ENCODE results near the gene SLC5A12. TPM values are rescaled to one million over a fixed set of nuclear protein-coding genes. Genes with fewer than 3 reads are reported as not detected.

The SLC5A12 gene, protein sequence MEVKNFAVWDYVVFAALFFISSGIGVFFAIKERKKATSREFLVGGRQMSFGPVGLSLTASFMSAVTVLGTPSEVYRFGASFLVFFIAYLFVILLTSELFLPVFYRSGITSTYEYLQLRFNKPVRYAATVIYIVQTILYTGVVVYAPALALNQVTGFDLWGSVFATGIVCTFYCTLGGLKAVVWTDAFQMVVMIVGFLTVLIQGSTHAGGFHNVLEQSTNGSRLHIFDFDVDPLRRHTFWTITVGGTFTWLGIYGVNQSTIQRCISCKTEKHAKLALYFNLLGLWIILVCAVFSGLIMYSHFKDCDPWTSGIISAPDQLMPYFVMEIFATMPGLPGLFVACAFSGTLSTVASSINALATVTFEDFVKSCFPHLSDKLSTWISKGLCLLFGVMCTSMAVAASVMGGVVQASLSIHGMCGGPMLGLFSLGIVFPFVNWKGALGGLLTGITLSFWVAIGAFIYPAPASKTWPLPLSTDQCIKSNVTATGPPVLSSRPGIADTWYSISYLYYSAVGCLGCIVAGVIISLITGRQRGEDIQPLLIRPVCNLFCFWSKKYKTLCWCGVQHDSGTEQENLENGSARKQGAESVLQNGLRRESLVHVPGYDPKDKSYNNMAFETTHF
- 1 to 10 TPM in 1 of 2 donors, under 1 TPM in 1; 0.38 to 6.1 TPM for total RNA-seq
- long read RNA-seq, full-length matches to known transcripts: 8 of 9 reads
- long read RNA-seq, partial matches to known transcripts: 0 of 9 reads
- long read RNA-seq, other reads (novel, unspliced or antisense): 1 of 9 reads

DNA sequence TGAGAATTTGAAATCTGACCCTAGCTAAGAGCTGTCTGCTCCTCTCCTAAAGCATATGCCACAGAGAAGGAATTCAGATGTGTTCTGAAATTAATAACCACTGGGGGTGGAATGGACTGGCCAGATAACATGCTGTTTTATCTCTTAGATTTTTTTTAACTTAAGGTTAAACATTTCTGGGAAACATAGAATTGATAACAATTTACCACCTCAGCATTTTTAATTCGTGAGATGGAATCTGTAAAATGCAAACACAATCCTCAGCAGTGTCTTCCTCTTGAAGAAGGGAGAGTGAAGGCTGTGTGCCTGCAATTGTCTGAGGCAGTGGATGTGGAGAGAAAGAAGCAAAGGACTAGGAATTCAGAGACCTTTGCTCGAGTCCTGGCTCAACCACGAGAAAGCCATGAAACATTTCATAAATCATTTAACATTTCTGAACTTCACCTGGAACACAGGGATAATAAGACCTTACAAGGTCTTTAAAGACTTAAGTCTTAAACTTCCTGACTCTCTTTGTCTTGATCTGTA, at the start of gene SLC5A12:
Gene SLC5A12 (minus strand): TSS at position 113 of the 528 bp plus-strand sequence. CDS start 346 bp downstream, outside the sequence.
- no peak for ATAC-seq
- intact Hi-C loops (cut with DNase I): no loop called here
- DNase-seq: no peak

DNA sequence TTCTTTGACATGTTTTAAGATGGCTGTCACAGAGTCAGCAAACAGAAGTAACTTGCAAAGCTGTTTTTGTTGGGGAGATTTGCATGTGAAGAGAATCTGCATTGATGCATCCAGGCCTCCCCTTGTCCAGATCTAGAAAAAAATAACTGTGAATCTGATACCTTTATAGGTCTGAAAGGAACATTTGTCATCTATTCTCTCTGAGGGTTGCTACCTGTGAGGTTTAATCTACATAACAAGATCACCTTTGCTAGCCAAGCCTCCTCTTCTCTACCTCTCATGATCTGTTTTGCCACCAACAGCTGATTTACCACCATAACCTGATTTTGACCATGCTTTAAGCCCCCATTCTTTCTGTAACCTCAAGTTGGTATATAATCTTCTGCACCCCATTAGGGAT, 47.2 kb upstream of the SLC5A12 start:
- intact Hi-C loops (cut with DNase I): no loop called here
- DNase-seq (no peak), ATAC-seq (no peak)

DNA sequence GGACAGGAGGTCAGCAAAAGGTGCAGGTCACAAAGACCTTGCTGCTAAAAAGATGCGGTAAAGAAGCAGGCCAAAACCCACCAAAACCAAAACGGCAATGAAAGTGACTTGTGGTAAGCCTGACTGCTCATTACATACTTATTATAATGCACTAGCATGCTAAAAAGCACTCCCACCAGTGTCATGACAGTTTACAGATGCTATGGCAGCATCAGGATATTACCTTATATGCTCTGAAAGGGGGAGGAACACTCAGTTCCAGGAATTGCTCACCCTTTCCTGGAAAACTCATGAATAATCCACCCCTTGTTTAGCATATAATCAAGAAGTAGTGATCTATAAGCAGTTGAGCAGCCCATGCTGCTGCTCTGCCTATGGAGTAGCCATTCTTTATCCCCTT, 45.2 kb upstream of the SLC5A12 start:
- DNase-seq: no peak
- ATAC-seq: no peak
- intact Hi-C loops (cut with DNase I): no loop called here

DNA sequence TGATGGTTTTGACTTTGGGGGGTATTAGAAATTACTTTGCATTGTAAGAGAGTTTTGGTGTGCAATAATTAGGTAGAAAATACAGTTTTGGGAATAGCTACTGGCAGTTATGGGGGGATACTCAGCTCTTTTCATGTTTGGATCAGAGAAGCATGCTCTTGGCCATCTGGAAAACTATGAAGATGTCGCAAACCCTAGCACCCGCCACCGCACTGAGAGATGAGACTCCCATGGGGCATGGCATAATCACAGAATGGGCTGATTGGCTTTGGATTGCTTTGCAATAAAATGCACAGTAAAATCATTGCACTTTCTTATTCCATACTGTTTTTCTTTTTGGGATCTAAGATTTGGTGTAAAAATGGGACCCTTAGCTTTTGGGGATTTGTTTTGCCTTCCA, 43.5 kb upstream of the SLC5A12 start:
- intact Hi-C loops (cut with DNase I): no loop called here
- no peak for DNase-seq
- ATAC-seq: no peak

DNA sequence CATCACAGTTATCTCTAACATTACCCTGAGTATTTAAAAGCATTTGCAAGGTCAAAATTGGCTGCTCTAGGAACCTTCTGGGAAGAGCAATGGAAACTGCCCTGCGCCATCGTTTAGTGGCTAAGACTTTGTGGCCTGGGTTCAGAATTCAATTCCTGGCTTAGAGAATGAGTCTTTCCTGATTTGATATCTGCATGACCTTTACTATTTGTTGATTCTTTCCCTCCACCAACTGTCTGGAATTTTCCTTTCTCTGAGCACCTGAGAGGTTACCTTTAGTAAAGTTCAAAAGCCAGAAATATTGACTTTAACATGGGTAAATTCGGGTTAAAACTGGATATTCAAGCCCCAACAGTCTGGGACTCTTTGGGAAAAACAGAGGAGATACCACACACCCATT, 43.0 kb upstream of the SLC5A12 start:
- ATAC-seq (no peak), DNase-seq (no peak)
- intact Hi-C loops (cut with DNase I): no loop called here

DNA sequence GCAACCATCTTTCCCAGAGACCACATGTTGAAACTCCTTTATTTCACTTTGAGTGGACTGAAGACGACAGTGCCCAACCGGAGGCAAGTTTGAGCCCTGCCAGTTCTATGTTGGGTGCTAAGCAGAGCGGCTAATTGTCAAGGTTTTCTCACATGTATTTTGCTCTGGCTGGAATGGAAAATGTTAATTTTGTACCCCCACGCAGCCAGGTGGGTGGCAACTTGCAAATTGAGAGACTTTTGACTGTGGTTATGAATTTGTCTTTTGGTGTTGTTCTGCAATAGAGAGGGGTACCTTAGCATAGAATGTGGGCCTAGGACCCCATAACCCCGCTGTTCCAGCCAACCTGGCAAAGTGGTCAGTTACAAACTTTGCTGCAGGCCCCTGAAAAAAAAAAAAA, 42.5 kb upstream of the SLC5A12 start:
- no peak for DNase-seq
- intact Hi-C loops (cut with DNase I): no loop called here
- ATAC-seq: no peak

DNA sequence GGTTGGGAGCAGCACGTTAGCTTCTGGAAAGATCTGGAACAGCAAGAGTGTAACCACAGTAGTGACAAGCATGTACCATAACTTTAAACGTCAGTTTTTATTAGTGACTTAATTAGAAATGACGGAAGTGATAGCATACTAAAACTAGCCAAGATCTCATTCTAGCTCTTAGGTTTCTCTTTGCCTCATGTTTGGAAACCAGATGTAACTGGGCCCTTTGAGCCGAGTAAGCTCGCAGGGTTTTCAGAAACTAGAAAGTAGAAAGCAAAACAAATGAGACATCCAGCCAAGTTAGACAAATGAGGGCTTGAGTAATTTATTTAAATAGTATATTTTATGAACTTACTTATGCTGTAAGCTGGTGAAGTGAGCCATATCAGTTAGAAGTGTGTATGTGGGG, 40.2 kb upstream of the SLC5A12 start:
- no peak for DNase-seq
- no peak for ATAC-seq
- intact Hi-C loops (cut with DNase I): no loop called here

DNA sequence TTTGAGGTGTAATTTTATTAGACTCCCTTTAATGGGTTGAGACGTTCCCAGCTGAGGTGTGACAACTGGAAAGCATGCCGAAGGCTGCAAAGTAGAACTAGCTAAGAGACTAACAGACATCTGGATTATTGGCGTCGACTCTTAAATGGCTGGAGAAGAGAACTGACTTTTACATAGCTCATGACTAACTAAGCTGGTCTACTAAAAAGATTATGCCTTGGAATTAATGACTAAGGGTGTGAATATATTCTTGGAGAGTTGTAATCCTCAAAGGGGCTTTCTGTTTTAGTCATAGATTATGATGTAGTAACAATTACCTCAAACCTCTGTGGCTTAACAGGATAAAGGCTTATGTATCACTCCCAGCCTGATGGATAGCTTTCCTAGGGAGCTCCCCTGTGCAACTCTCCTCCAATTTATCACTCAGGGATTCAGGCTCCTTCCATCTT, 39.5 kb upstream of the SLC5A12 start:
- DNase-seq (no peak), ATAC-seq (peak in 1 of 2 donors; percentile 70)
- intact Hi-C loops (cut with DNase I): no loop called here

DNA sequence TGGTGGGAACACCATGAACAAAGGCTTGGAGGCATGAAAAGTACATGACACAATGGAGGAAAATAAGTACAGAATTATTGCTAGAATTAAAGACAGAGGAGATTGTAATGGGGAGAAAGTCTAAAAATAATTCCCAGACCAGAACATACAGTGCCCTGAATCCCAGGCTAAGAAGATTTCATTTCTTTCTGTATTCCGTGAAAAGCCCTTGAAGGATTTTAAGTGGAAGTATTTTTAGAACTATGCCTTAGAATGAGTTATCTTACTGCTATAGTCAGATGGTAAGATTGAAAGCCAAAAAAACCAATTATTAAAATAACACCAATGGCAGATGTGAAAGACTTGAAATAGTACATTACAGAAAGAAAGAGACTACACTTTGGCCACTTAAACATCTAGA, 36.1 kb upstream of the SLC5A12 start:
- ATAC-seq: no peak
- DNase-seq: no peak
- intact Hi-C loops (cut with DNase I): loop anchor here (10.0 kb wide), 4 partner anchors 367 to 737 kb away; no protein-coding TSS in a partner anchor

DNA sequence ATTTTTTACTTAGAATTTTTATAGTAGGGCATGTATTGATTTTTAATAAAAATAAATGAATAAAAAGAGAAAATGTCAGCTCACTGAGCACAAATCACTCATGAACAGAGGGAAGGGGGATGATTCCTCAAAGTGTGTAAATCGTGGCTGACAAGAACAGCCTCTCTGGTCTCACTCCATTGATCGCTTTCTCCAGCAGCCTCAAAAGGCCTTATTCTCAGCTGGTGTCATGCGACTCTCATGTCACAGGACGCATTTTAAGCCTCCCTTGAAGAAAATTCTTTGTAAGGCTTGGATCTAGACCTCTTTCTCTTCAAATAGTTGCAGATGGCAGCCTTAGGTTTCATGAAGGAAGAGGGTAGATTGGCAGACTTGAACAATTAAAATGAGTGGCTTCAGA, 33.9 kb upstream of the SLC5A12 start:
- DNase-seq: no peak
- intact Hi-C loops (cut with DNase I): loop anchor here (10.0 kb wide), 4 partner anchors 369 to 739 kb away; no protein-coding TSS in a partner anchor
- no peak for ATAC-seq

DNA sequence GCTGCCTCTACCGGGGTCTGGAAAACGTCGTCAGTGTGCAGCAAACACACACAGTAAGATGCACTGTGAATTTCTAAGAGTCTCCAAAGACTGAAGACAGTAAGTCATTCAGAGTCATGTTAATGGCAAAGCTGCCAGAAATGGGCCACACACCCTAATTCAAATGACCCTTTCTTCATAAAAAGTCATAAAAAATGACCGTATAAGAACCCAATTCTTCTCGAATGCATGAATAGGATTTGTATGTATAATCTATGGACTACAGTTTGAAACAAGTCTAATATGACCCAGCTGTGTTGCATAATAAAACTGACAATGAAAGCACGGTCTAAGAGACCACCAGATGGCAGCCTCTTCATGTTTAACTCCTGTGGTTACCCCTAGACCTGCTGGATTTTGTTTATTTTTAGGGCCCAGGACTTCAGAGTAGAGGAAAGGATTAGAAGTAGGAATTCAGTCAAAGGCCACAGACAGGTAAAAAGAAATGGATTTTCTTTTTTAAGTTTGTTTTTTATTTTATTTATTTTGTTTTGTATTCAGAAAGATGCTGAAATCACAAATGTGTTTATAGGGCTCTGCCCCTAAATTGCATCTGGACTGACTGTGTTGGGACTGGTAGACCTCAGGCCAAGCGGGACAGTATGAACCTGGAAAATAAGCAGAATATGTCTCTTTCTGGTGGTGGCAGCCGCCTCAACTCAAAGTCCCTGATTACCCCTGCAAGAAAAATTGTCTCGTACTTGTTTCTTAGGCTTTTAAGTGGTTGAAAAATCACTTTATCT, 32.1 kb upstream of the SLC5A12 start:
- DNase-seq: peak; percentile 38
- intact Hi-C loops (cut with DNase I): loop anchor here (1.0 to 10.0 kb wide), 5 partner anchors 371 to 741 kb away; no protein-coding TSS in a partner anchor
- ATAC-seq: peak; percentile 89 to 94

DNA sequence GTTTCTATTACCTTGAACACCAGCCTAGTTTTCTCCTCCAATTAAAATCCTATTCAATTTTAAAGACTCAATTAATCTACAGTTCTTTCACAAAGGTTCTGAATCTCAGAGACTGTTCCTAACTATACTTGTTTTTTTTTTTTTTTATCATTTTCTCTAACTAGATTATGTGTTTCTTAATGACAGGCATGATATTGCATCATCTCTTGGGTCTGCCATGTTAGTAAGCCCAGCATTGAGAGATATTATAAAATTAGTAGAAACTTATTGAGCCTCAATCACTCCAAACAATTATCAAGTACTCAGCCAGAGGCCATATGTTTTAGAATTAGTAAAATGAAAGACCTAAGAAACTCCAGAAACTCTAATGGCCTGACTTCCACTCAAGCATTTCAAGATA, 28.1 kb upstream of the SLC5A12 start:
- intact Hi-C loops (cut with DNase I): loop anchor here (10.0 kb wide), 4 partner anchors 375 to 745 kb away; no protein-coding TSS in a partner anchor
- DNase-seq (no peak), ATAC-seq (no peak)

DNA sequence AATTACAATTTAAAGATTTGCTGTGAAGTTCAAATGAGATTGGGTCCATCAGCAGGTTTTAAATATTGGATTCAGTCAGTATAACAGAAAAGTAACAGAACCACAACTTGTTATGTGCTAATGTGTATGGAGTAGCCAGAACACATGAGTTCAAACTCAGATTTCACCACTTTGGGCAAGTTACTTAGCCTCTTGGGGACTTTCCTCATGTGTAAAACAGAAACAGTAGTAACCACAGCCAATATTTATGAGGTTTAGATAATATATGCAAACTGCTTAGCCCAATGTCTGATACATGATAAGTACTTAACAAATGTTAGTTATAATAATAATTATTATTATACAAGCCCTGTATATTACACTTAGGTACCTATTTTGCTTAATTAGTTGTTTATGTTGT, 21.8 kb upstream of the SLC5A12 start:
- intact Hi-C loops (cut with DNase I): no loop called here
- DNase-seq (no peak), ATAC-seq (no peak)

DNA sequence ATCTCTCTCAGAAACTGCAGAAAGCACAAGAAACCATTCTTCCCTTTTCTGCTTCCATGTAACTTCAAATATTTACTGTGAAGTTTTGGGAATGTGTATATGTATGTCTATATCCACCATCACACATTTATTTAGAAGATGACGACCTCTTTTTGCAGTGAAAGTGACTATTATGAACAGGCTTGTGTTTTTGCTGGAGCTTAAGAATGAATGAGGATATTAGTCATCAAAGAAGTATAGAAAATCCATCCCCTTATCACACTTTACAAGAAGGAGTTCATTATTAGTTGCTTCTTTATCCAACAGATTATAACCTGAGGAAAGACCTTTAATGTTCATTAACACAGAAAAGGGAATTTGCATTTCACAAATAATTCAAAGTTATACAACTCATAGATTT, 21.1 kb upstream of the SLC5A12 start:
- intact Hi-C loops (cut with DNase I): no loop called here
- no peak for ATAC-seq
- DNase-seq: no peak

DNA sequence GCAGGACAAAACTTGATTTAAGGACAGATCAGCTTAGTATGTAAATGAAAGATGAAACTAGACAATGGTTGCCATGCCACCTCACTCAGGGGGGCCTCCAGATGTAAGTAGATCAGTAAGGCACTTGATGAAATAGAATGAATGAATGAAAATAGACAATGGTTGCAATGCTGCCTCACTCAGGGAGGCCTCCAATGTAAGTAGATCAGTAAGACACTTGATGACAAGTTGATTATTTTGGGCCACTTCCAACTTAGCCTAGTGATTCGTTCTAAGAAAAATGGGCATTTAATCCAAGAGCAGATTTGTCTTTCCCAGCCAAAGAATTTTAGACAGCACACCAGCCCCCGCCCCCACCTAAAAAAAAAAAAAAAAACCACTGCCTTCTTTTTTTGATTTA, 19.2 kb upstream of the SLC5A12 start:
- peak in 1 of 2 donors; percentile 56 for ATAC-seq
- intact Hi-C loops (cut with DNase I): no loop called here

DNA sequence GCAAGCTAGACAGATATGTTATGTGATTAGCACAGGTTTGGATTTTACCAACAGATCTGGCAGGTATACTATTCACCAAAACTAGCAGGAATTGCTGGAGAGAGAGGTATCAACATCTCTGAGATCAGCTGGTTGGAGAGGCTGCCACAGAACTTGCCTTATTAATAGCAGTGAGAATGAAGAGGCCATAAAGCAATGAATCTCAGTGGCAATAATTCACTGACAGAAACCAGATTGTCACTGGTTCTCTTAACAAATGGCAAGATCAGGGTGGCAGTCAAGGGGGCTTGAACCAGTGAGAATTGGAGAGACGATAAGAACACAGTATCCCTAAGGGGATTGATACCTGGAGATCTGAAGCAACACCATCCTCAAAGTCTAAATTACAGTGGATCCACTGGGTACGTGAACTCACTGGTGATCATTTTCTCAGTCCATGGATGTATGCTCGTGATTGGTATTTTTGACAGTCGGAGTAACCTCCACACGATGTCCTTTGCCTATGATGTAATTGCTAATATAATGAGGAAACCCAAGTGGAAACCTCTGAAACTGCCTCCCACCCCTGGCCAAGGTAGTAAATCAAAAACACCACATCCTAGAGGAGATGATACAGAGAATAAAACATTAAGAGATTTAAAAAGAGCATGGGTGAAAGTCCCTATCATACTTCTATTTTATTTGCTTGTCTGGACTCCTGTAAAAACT, 17.7 kb upstream of the SLC5A12 start:
- intact Hi-C loops (cut with DNase I): no loop called here
- DNase-seq: no peak
- no peak for ATAC-seq

More for the DNA sequence above, 19.2 kb upstream of the SLC5A12 start:
- no peak for DNase-seq

DNA sequence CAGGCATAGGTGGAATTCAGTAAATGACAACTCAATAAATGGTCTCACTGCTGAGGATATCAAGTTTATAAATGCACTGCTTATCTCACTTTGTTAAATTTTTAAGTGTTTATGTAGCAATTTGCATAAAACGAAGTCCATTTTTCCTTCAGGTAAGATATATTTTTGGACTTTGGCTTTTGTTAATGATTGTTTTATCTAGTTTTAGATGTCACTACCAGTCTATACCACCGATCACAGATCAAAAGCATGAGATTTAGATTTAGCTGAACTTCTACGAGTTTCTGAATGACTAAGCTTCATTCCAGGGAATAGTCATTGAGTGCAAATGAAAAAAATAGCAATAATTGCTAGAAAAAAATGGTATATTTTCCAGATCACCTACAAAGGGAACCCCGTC, 12.8 kb upstream of the SLC5A12 start:
- intact Hi-C loops (cut with DNase I): no loop called here
- DNase-seq (no peak), ATAC-seq (no peak)

DNA sequence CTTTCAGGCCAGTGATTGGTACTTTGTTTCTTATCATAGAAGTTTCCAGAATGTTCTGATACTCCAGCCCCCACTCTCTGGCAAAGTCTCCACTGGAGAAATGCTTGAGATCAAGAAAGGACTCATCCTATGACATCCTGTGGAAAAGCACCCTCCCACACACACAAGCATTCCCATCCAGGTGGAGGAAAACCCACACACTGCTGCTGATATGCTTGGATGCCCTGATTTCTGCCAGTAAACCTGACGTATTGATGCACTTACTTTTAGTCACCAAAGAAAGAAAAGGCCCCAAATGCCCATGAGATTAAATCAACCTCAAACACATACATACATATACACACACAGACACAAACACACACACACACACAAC, 9.2 kb upstream of the SLC5A12 start:
- DNase-seq (no peak), ATAC-seq (peak in 1 of 2 donors; percentile 38)
- intact Hi-C loops (cut with DNase I): no loop called here

All from left cardiac atrium (tissue), 4 donors.